CD8-positive, alpha-beta memory T cell (primary cell): Measurements from ENCODE around the gene FER. TPM values are rescaled to one million over a fixed set of nuclear protein-coding genes. Genes with fewer than 3 reads are reported as not detected.

ENCODE experiments used
- CTCF ChIA-PET: fragments of 350-600 bp; sonication (Branson Sonifier 250); formaldehyde crosslinking; loops from one replicate; lab custom pipeline; 2021; ENCODE audit warnings: antibody characterized with exemption; lab: Charles Lee
- POLR2A ChIA-PET: fragments of 350-600 bp; sonication (Branson Sonifier 250); formaldehyde crosslinking; loops from one replicate; lab custom pipeline; 2021; ENCODE audit warnings: antibody characterized with exemption; lab: Charles Lee
- DNase-seq, 5 donors: peaks; one replicate each; pipeline versions ENCODE4 v3.0.0 to v3.0.0-alpha.2; 2020 to 2022; ENCODE audit warnings: mixed read lengths in 1 of 5
- H3K27ac ChIP-seq: one replicate; pipeline ENCODE4 v1.7.0; 2013; ENCODE audit warnings: low read depth, mild to moderate bottlenecking, low read length, moderate library complexity
- H3K27me3 ChIP-seq: 2 replicates; pipeline ENCODE4 v1.7.0; 2013; ENCODE audit warnings: low read length, mild to moderate bottlenecking; ENCODE audit not compliant: insufficient read depth, poor library complexity, severe bottlenecking
- H3K36me3 ChIP-seq: 2 replicates; pipeline ENCODE4 v1.7.0; 2013; ENCODE audit warnings: mild to moderate bottlenecking, low read length, moderate library complexity; ENCODE audit not compliant: insufficient read depth
- H3K4me1 ChIP-seq: 2 replicates; pipeline ENCODE4 v1.7.0; 2013; ENCODE audit warnings: mild to moderate bottlenecking, low read length, moderate library complexity; ENCODE audit not compliant: insufficient read depth
- H3K4me3 ChIP-seq: 2 replicates; pipeline ENCODE4 v1.7.0; 2013; ENCODE audit warnings: mild to moderate bottlenecking, low read length
- H3K9me3 ChIP-seq: 2 replicates; pipeline ENCODE4 v1.7.0; 2013; ENCODE audit warnings: mild to moderate bottlenecking, low read length
- H3K27ac Mint-ChIP-seq, 8 donors: one replicate each; pipeline ENCODE4 v1.8.0; 2020 to 2021; ENCODE audit warnings: mixed read lengths in 8 of 8, mild to moderate bottlenecking in 6 of 8, inconsistent platforms in 3 of 8, moderate library complexity in 3 of 8
- H3K27me3 Mint-ChIP-seq, 2 donors: one replicate each; pipeline ENCODE4 v1.8.0; 2020 to 2021; ENCODE audit warnings: mixed read lengths in 2 of 2, mild to moderate bottlenecking in 1 of 2, moderate library complexity in 1 of 2
- H3K36me3 Mint-ChIP-seq, 3 donors: one replicate each; pipeline ENCODE4 v1.8.0; 2020 to 2021; ENCODE audit warnings: mixed read lengths in 3 of 3, inconsistent platforms in 1 of 3, mild to moderate bottlenecking in 1 of 3
- H3K4me1 Mint-ChIP-seq, 3 donors: one replicate each; pipeline ENCODE4 v1.8.0; 2020 to 2021; ENCODE audit warnings: mixed read lengths in 3 of 3, inconsistent platforms in 1 of 3, mild to moderate bottlenecking in 1 of 3
- H3K4me3 Mint-ChIP-seq, 7 donors: one replicate each; pipeline ENCODE4 v1.8.0; 2020 to 2021; ENCODE audit warnings: mixed read lengths in 7 of 7, mild to moderate bottlenecking in 6 of 7, moderate library complexity in 4 of 7, inconsistent platforms in 2 of 7
- H3K9me3 Mint-ChIP-seq, 5 donors: one replicate each; pipeline ENCODE4 v1.8.0; 2020 to 2022; ENCODE audit warnings: mixed read lengths in 5 of 5, mild to moderate bottlenecking in 3 of 5, moderate library complexity in 2 of 5, inconsistent platforms in 1 of 5
- polyA plus RNA-seq: library from polyadenylated mRNA; unstranded; fragments of 300-500 nt; fragmentation: Illumina TruSeq; gene quantifications from one replicate; pipeline ENCODE4 v1.2.3, GENCODE V29; 2021
- total RNA-seq, 2 experiments: library from RNA; stranded (reverse); gene quantifications; one replicate each; pipeline ENCODE4 v1.2.3, GENCODE V29; 2021

The FER gene
- total and polyA plus RNA-seq, 3 experiments from 2014 or later, result 10.1 to 11.3 (median 10.6) TPM

- Mint-ChIP-seq H3K4me3 (no peak overlapping the region), H3K9me3 (peaks cover 0 to 12% (median 5%) of the 10 kb centered on the region in 5 donors), H3K36me3 (peaks cover 0 to 6% (median 4%) of the 10 kb centered on the region in 3 donors), H3K27ac (no peak overlapping the region), H3K27me3 (peaks cover 0 to 2% of the 10 kb centered on the region in 2 donors), H3K4me1 (no peaks in the 10 kb centered on the region)
- Histone ChIP-seq H3K27me3 (no peaks in the 10 kb centered on the region), H3K27ac (no peak overlapping the region), H3K36me3 (no peaks in the 10 kb centered on the region), H3K9me3 (no peaks in the 10 kb centered on the region), H3K4me3 (no peak overlapping the region), H3K4me1 (no peaks in the 10 kb centered on the region)
- no peak for DNase-seq
- CTCF ChIA-PET, result no interaction called here
- POLR2A ChIA-PET, result no interaction called here
These were observed 491.8 kb downstream of the FER start for GRCh38 chr5:109239456-109239855.

- Mint-ChIP-seq H3K4me1 (no peaks in the 10 kb centered on the region), H3K9me3 (peaks cover 8 to 15% (median 14%) of the 10 kb centered on the region in 5 donors), H3K36me3 (peaks cover 3 to 17% (median 11%) of the 10 kb centered on the region in 3 donors), H3K27ac (no peak overlapping the region), H3K27me3 (peaks cover 0 to 2% of the 10 kb centered on the region in 2 donors), H3K4me3 (no peak overlapping the region)
- H3K4me1 ChIP-seq, result no peaks in the 10 kb centered on the region
- ChIA-PET CTCF (no interaction called here), POLR2A (no interaction called here)
- no peak overlapping the region for H3K4me3 ChIP-seq
- no peaks in the 10 kb centered on the region for H3K9me3 ChIP-seq
- H3K27me3 ChIP-seq, result no peaks in the 10 kb centered on the region
- no peak for DNase-seq
- no peak overlapping the region for H3K27ac ChIP-seq
- no peaks in the 10 kb centered on the region for H3K36me3 ChIP-seq
These were observed 494.8 kb downstream of the FER start for GRCh38 chr5:109242518-109242917.

GRCh38 chr5:109246395-109246794 lies 498.7 kb downstream of the FER start:
- Mint-ChIP-seq H3K9me3 (peaks cover 8 to 17% (median 14%) of the 10 kb centered on the region in 5 donors), H3K4me3 (no peak overlapping the region), H3K27ac (peak overlapping the region in 1 of 8 donors; percentile 4), H3K4me1 (no peaks in the 10 kb centered on the region), H3K36me3 (peaks cover 3 to 22% (median 11%) of the 10 kb centered on the region in 3 donors), H3K27me3 (no peaks in the 10 kb centered on the region)
- POLR2A ChIA-PET, result no interaction called here
- Histone ChIP-seq H3K36me3 (no peaks in the 10 kb centered on the region), H3K4me1 (no peaks in the 10 kb centered on the region), H3K27ac (no peak overlapping the region), H3K27me3 (no peaks in the 10 kb centered on the region), H3K9me3 (no peaks in the 10 kb centered on the region), H3K4me3 (no peak overlapping the region)
- DNase-seq, result no peak
- CTCF ChIA-PET, result no interaction called here
